ENCODE measurements around the gene MPDZ.

DNA sequence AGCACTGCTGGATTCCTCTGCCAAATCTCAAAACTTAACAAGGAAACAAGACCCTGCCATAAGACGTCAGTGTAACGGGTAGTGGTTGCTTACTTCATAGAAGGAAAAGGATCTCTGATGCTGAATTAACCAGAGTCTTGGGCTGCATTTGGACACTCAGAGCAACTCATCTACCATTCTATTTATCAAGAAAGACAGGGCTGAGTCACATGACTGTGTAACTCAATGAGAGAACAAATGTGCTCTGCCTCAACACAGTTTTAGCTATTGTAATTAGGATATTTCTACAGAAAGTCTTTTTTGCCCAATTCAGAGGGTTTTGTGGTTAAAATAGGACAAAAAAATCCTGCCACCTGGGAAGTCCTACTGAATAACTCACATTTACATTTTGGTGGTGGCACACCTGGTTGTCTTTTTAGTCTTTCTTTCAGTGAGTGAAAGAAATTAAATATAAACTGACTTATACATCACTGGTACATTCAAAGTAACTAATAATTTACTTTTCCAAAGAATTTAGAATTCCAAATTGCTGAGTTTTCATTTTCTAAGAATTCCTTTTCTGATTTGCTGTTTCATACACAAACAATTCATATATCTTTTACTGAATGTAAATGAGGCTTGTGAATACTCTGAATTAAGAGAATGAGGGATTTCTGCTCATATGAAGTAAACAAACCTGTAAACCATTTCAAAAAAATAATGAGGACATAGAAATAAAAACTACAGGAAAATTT lies 104.4 kb downstream of the MPDZ start:
- TF ChIP-seq, protein P1, sequence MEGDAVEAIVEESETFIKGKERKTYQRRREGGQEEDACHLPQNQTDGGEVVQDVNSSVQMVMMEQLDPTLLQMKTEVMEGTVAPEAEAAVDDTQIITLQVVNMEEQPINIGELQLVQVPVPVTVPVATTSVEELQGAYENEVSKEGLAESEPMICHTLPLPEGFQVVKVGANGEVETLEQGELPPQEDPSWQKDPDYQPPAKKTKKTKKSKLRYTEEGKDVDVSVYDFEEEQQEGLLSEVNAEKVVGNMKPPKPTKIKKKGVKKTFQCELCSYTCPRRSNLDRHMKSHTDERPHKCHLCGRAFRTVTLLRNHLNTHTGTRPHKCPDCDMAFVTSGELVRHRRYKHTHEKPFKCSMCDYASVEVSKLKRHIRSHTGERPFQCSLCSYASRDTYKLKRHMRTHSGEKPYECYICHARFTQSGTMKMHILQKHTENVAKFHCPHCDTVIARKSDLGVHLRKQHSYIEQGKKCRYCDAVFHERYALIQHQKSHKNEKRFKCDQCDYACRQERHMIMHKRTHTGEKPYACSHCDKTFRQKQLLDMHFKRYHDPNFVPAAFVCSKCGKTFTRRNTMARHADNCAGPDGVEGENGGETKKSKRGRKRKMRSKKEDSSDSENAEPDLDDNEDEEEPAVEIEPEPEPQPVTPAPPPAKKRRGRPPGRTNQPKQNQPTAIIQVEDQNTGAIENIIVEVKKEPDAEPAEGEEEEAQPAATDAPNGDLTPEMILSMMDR (IDR thresholded peaks at IDR 0.05) = no peak
- TF ChIP-seq POLR2A (IDR thresholded peaks at IDR 0.05) = no peak
- TF ChIP-seq EP300 (IDR thresholded peaks at IDR 0.05) = no peak
